ENCODE data around the gene COL4A2. TPM values are rescaled to one million over a fixed set of nuclear protein-coding genes. Genes with fewer than 3 reads are reported as not detected.

Gene COL4A2
- total and polyA plus RNA-seq, 2 experiments from 2014 or later = 146 to 455 TPM

GRCh38 chr13:110399801-110400200 is 92.7 kb downstream of the COL4A2 start:
- peak overlapping the region; percentile 24 for H3K4me2 ChIP-seq (ENCODE audit: unreplicated experiment)
- DNase-seq = peak; percentile 60
- WGBS, 2 experiments (ENCODE audit: low coverage in 1 of 2, low lambda C conversion rate in 2 of 2, missing lambda C conversion rate in 2 of 2) = 10 to 21% methylated on average over 2 of the region's 2 CpGs
- no peaks in the 10 kb centered on the region for H3K9me2 ChIP-seq (ENCODE audit: insufficient read depth)
- H3K4me1 ChIP-seq (ENCODE audit: insufficient read depth) = peaks cover 89% of the 10 kb centered on the region
- peak overlapping the region; percentile 50 for H3K9ac ChIP-seq
- no peak overlapping the region for H2AFZ ChIP-seq
- H3K4me3 ChIP-seq = 0 out of 2 replicates have a peak overlapping the region, but pooled peaks have one; percentile 12
- H3K27me3 ChIP-seq (replicated peaks; ENCODE audit: insufficient read depth) = no peaks in the 10 kb centered on the region
- no peaks in the 10 kb centered on the region for H3K79me2 ChIP-seq (ENCODE audit: insufficient read depth)
- TF ChIP-seq EZH2phosphoT487 (IDR thresholded peaks at IDR 0.05; ENCODE audit: insufficient read depth, low read depth) (no peak), EZH2 (IDR thresholded peaks at IDR 0.05; ENCODE audit: insufficient read depth, poor library complexity, severe bottlenecking) (no peak)
- H4K20me1 ChIP-seq (ENCODE audit: insufficient read depth) = no peaks in the 10 kb centered on the region
- no peaks in the 10 kb centered on the region for H3K36me3 ChIP-seq (ENCODE audit: low read depth)
- in situ Hi-C loops (cut with MboI) = no loop called here
- peaks cover 89% of the 10 kb centered on the region for H3F3A ChIP-seq (ENCODE audit: insufficient read depth)
- no peaks in the 10 kb centered on the region for H3K9me3 ChIP-seq (ENCODE audit: low read depth)
- H3K27ac ChIP-seq = peak overlapping the region; percentile 98

- in situ Hi-C loops (cut with MboI) = no loop called here
- no peaks in the 10 kb centered on the region for H3K9me2 ChIP-seq (ENCODE audit: insufficient read depth)
- H3K36me3 ChIP-seq (ENCODE audit: low read depth) = no peaks in the 10 kb centered on the region
- H3K4me2 ChIP-seq (ENCODE audit: unreplicated experiment) = peak overlapping the region; percentile 24
- H4K20me1 ChIP-seq (ENCODE audit: insufficient read depth) = no peaks in the 10 kb centered on the region
- H3K4me1 ChIP-seq (ENCODE audit: insufficient read depth) = peaks cover 95% of the 10 kb centered on the region
- H3K9ac ChIP-seq = peak overlapping the region; percentile 50
- TF ChIP-seq EZH2 (IDR thresholded peaks at IDR 0.05; ENCODE audit: insufficient read depth, poor library complexity, severe bottlenecking) = no peak
- H3K9me3 ChIP-seq (ENCODE audit: low read depth) = no peaks in the 10 kb centered on the region
- H2AFZ ChIP-seq = no peak overlapping the region
- no peaks in the 10 kb centered on the region for H3K27me3 ChIP-seq (replicated peaks; ENCODE audit: insufficient read depth)
- 0 to 5% methylated on average over 3 of the region's 3 CpGs for WGBS, 2 experiments (ENCODE audit: low coverage in 1 of 2, low lambda C conversion rate in 2 of 2, missing lambda C conversion rate in 2 of 2)
- peaks cover 92% of the 10 kb centered on the region for H3F3A ChIP-seq (ENCODE audit: insufficient read depth)
- peak overlapping the region; percentile 98 for H3K27ac ChIP-seq
- no peaks in the 10 kb centered on the region for H3K79me2 ChIP-seq (ENCODE audit: insufficient read depth)
- peak overlapping the region; percentile 12; the same call in 1 of the 2 replicates for H3K4me3 ChIP-seq
- DNase-seq = peak; percentile 92
These were observed 93.9 kb downstream of the COL4A2 start for GRCh38 chr13:110400786-110401533.

- Histone ChIP-seq H3K4me1 (ENCODE audit: insufficient read depth) (peaks cover 93% of the 10 kb centered on the region), H3K27ac (peak overlapping the region; percentile 98), H3K4me3 (no peak overlapping the region), H3K9me3 (ENCODE audit: low read depth) (no peaks in the 10 kb centered on the region), H3K4me2 (ENCODE audit: unreplicated experiment) (peak overlapping the region; percentile 60), H3F3A (ENCODE audit: insufficient read depth) (peaks cover 91% of the 10 kb centered on the region), H3K9me2 (ENCODE audit: insufficient read depth) (no peaks in the 10 kb centered on the region), H3K9ac (peak overlapping the region; percentile 44; the same call in 1 of the 2 replicates), H4K20me1 (ENCODE audit: insufficient read depth) (no peaks in the 10 kb centered on the region), H3K36me3 (ENCODE audit: low read depth) (no peaks in the 10 kb centered on the region), H3K27me3 (replicated peaks; ENCODE audit: insufficient read depth) (no peaks in the 10 kb centered on the region), H2AFZ (no peak overlapping the region), H3K79me2 (ENCODE audit: insufficient read depth) (no peaks in the 10 kb centered on the region)
- 94 to 96% methylated on average over 9 of the region's 9 CpGs for WGBS, 2 experiments (ENCODE audit: low coverage in 1 of 2, low lambda C conversion rate in 2 of 2, missing lambda C conversion rate in 2 of 2)
- in situ Hi-C loops (cut with MboI) = no loop called here
- DNase-seq = no peak
- TF ChIP-seq EZH2 (IDR thresholded peaks at IDR 0.05; ENCODE audit: insufficient read depth, poor library complexity, severe bottlenecking) (no peak), EZH2phosphoT487 (IDR thresholded peaks at IDR 0.05; ENCODE audit: insufficient read depth, low read depth) (no peak)
These were observed 95.4 kb downstream of the COL4A2 start for GRCh38 chr13:110402299-110403069.

- H3K79me2 ChIP-seq (ENCODE audit: insufficient read depth) = no peaks in the 10 kb centered on the region
- no peaks in the 10 kb centered on the region for H3K9me3 ChIP-seq (ENCODE audit: low read depth)
- TF ChIP-seq EZH2phosphoT487 (IDR thresholded peaks at IDR 0.05; ENCODE audit: insufficient read depth, low read depth) (no peak), EZH2 (IDR thresholded peaks at IDR 0.05; ENCODE audit: insufficient read depth, poor library complexity, severe bottlenecking) (no peak)
- H3K36me3 ChIP-seq (ENCODE audit: low read depth) = no peaks in the 10 kb centered on the region
- H2AFZ ChIP-seq = no peak overlapping the region
- H3K4me2 ChIP-seq (ENCODE audit: unreplicated experiment) = peak overlapping the region; percentile 60
- H4K20me1 ChIP-seq (ENCODE audit: insufficient read depth) = no peaks in the 10 kb centered on the region
- H3K9ac ChIP-seq = peak overlapping the region; percentile 44
- H3K4me3 ChIP-seq = 0 out of 2 replicates have a peak overlapping the region, but pooled peaks have one; percentile 4
- DNase-seq = peak; percentile 82
- in situ Hi-C loops (cut with MboI) = no loop called here
- peaks cover 82% of the 10 kb centered on the region for H3F3A ChIP-seq (ENCODE audit: insufficient read depth)
- no peaks in the 10 kb centered on the region for H3K9me2 ChIP-seq (ENCODE audit: insufficient read depth)
- peak overlapping the region; percentile 98 for H3K27ac ChIP-seq
- H3K4me1 ChIP-seq (ENCODE audit: insufficient read depth) = peaks cover 84% of the 10 kb centered on the region
- no peaks in the 10 kb centered on the region for H3K27me3 ChIP-seq (replicated peaks; ENCODE audit: insufficient read depth)
- 35% methylated on average over 1 of the region's 1 CpG for WGBS, 2 experiments (ENCODE audit: low coverage in 1 of 2, low lambda C conversion rate in 2 of 2, missing lambda C conversion rate in 2 of 2)
These were observed 96.2 kb downstream of the COL4A2 start for GRCh38 chr13:110403315-110403714.
